ENCODE data around the gene VSIG10L.

VSIG10L gene

GRCh38 chr19:51365211-51365964 lies 23.4 kb upstream of the VSIG10L start:
- peak; percentile 34 for DNase-seq (ENCODE audit: low spot score)

GRCh38 chr19:51364200-51365106 lies 22.5 kb upstream of the VSIG10L start:
- DNase-seq (ENCODE audit: low spot score), result no peak

GRCh38 chr19:51361239-51361638 lies 19.3 kb upstream of the VSIG10L start:
- no peak for DNase-seq (ENCODE audit: low spot score)

GRCh38 chr19:51359294-51359693 lies 17.4 kb upstream of the VSIG10L start:
- DNase-seq (ENCODE audit: low spot score), result no peak

GRCh38 chr19:51357952-51358351 lies 16.0 kb upstream of the VSIG10L start:
- no peak for DNase-seq (ENCODE audit: low spot score)

GRCh38 chr19:51356159-51356801 lies 14.3 kb upstream of the VSIG10L start:
- DNase-seq (ENCODE audit: low spot score), result no peak

- DNase-seq (ENCODE audit: low spot score), result no peak
Measured at GRCh38 chr19:51354742-51355148, 12.8 kb upstream of the VSIG10L start.

GRCh38 chr19:51354103-51354741 lies 12.3 kb upstream of the VSIG10L start:
- DNase-seq (ENCODE audit: low spot score), result no peak

GRCh38 chr19:51352783-51353360 lies 10.9 kb upstream of the VSIG10L start:
- DNase-seq (ENCODE audit: low spot score), result no peak

- no peak for DNase-seq (ENCODE audit: low spot score)
Measured at GRCh38 chr19:51351266-51351990, 9.5 kb upstream of the VSIG10L start.

- no peak for DNase-seq (ENCODE audit: low spot score)
Measured at GRCh38 chr19:51347209-51347928, 5.4 kb upstream of the VSIG10L start.

GRCh38 chr19:51346742-51347141 lies 4.8 kb upstream of the VSIG10L start:
- no peak for DNase-seq (ENCODE audit: low spot score)

GRCh38 chr19:51345076-51345620 lies 3.2 kb upstream of the VSIG10L start:
- DNase-seq (ENCODE audit: low spot score), result no peak

GRCh38 chr19:51342631-51343569 lies 961 bp upstream of the VSIG10L start:
- no peak for DNase-seq (ENCODE audit: low spot score)

GRCh38 chr19:51341066-51341465 lies 873 bp downstream of the VSIG10L start:
- no peak for DNase-seq (ENCODE audit: low spot score)

GRCh38 chr19:51339687-51340656 lies 2.0 kb downstream of the VSIG10L start:
- DNase-seq (ENCODE audit: low spot score), result peak; percentile 97

GRCh38 chr19:51339313-51339686 lies 2.6 kb downstream of the VSIG10L start:
- no peak for DNase-seq (ENCODE audit: low spot score)
